ENCODE results near the gene PLB1.

Gene PLB1

DNA sequence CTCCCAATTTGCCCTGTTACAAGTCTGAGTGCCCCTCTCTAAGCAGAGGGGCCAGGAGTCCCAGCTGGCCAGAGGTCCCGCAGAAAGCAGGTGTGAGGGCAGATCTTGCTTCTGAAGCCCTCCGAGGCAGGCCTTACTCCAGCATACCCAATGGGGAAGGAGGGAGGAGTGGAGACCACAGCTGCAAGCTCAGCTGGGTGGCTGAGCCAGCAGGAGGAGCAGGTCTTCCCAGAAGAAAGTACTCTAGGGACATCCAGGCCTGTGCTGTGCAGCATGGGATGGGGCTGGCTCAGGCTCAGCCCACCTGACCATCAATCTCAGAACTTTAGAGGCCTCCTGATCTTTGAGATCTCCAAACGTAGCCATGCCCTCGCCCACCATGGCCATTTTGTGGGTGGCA lies 31.3 kb downstream of the PLB1 start:
- no peaks in the 10 kb centered on the region for H3K4me1 Mint-ChIP-seq
- H3K27ac Mint-ChIP-seq, result no peak overlapping the region

DNA sequence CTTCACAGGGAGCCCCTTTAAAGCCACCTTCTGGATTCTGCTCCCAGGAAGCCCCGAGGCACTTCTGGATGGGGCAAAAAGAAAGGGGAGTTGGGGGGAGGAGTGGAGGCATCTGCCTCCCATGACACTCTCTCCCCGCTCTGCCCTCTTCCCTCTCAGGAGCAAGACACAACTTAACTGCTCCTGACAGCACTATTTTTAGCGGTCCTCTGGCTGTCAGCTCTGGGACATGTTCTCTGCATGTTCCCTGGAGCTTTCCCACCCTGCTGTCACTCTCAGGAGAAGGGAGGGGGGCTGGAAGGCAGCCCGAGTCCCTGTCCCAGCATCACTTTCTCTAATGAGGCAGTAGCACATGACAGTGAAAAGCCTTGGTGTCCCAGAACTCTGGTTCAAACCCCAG lies 32.3 kb downstream of the PLB1 start:
- no peak for DNase-seq
- H3K27ac Mint-ChIP-seq, result no peak overlapping the region
- H3K27me3 Mint-ChIP-seq, result peaks cover 37% of the 10 kb centered on the region
- no peaks in the 10 kb centered on the region for H3K4me1 Mint-ChIP-seq
- H3K9me3 Mint-ChIP-seq, result no peaks in the 10 kb centered on the region
- H3K4me3 Mint-ChIP-seq, result no peak overlapping the region
- ATAC-seq, result no peak

More for the DNA sequence above, 31.3 kb downstream of the PLB1 start:
- peaks cover 36% of the 10 kb centered on the region for H3K27me3 Mint-ChIP-seq
- no peak for ATAC-seq
- H3K4me3 Mint-ChIP-seq, result no peak overlapping the region
- DNase-seq, result no peak
- H3K9me3 Mint-ChIP-seq, result no peaks in the 10 kb centered on the region

DNA sequence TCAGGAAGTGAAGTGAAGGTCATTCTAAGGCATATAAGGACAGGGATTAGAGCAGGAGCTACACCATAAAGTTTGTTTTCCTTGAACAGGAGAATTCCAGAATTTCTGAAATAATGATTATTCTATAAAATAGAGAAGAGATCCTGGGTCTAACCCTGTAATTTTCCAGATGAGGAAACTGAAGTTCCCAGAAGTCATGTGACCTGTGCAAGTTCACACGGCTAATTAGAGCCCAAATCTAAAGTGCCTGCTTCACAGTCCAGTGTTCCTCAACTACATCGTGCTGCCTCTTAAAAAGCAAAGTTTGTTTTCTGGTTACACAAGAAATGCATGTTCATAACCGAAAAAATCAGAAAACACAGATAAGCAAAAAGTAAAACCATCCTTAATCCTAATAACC lies 34.9 kb downstream of the PLB1 start:
- H3K27me3 Mint-ChIP-seq, result peaks cover 19% of the 10 kb centered on the region
- H3K27ac Mint-ChIP-seq, result no peak overlapping the region
- no peaks in the 10 kb centered on the region for H3K9me3 Mint-ChIP-seq
- H3K4me1 Mint-ChIP-seq, result no peaks in the 10 kb centered on the region
- ATAC-seq (no peak), DNase-seq (no peak)
- H3K4me3 Mint-ChIP-seq, result no peak overlapping the region

DNA sequence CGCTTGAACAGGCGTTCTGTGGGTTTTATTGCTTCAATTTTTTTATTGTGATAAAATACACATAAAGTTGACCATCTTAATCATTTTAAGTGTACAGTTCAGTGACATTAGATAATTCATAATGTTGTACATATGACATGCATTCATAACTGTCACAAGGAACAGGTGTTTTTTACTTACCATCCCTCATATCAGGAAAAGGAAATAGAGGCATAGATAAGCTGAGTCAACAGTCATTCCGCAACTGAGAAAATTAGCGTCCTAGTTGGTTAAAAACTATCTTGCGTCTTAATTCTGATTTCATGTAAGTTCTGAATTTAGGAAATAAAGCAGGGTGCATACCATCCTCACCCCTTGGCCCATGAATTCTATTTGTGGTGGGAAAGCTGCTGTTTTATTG lies 36.5 kb downstream of the PLB1 start:
- Mint-ChIP-seq H3K9me3 (no peaks in the 10 kb centered on the region), H3K4me1 (no peaks in the 10 kb centered on the region), H3K27me3 (peaks cover 18% of the 10 kb centered on the region), H3K27ac (no peak overlapping the region), H3K4me3 (no peak overlapping the region)
- DNase-seq (no peak), ATAC-seq (no peak)

DNA sequence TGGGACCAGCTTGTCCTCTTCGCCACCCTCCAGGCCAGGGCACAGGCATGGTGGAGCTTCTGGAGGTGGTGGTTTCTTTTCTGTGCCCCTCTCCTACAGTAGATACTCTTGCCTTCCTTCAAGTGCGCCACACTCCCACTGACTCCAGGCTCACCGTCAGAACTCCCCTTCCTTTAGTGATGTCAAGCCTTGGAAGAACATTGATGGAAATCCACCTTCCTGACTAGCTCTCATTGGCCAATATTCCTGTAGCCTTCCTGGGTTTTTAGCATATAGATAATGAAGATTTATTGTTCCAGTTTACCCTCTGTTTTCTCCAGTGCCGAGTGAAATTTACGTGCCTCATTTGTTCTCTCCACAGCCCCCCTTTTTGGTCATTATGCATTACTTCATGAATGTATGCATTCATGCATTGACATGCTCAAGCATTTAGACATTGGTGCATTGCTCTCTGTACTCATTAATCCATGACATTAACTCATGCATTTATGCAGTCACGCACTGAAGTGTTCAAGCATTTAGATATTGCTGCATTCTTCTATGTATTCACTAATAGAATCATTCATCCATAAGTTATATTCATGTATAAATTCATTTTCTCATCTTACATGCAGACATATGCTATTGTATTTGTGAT lies 37.3 kb downstream of the PLB1 start:
- Mint-ChIP-seq H3K27ac (no peak overlapping the region), H3K4me1 (no peaks in the 10 kb centered on the region), H3K9me3 (no peaks in the 10 kb centered on the region), H3K27me3 (peaks cover 18% of the 10 kb centered on the region), H3K4me3 (no peak overlapping the region)
- no peak for ATAC-seq
- no peak for DNase-seq

DNA sequence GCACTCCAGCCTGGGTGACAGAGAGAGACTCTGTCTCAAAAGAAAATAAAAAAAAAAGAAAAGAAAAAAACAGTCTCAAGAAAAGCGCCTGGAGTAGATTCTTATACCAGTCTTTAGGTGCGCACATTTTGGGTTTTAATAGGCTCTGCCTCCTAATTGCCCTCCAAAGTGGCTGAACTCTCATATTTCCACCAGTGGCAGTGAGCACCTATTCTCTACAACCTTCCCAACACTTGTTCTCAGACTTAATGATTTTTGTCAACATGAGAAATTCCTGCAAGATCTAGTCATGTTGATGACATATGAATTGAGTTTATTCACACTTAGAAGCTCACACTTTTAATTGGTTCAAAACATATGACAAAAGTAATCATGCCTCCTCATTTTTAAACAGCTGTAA lies 39.0 kb downstream of the PLB1 start:
- H3K27me3 Mint-ChIP-seq, result peaks cover 18% of the 10 kb centered on the region
- H3K27ac Mint-ChIP-seq, result no peak overlapping the region
- no peak for DNase-seq
- no peak for ATAC-seq
- no peak overlapping the region for H3K4me3 Mint-ChIP-seq
- no peaks in the 10 kb centered on the region for H3K9me3 Mint-ChIP-seq
- no peaks in the 10 kb centered on the region for H3K4me1 Mint-ChIP-seq

DNA sequence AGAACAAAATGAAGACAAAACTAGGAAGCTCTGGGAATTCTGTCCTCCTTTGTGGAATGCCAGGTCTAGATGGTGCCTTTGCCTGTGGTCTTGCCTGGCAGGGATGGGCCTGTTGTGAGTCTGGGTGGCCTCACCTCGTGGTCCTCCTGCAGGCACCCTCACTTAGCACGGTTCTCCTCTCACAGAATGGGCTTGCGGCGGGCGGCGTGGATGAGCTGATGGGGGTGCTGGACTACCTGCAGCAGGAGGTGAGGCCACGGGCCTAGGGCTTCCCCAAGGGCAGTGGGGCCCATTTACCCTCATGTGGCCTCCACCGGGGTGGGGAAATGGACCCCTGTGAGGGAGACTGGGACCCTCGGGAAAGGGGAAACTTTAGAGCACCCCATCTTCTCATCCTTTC lies 42.3 kb downstream of the PLB1 start:
- ATAC-seq (no peak), DNase-seq (no peak)
- no peaks in the 10 kb centered on the region for H3K9me3 Mint-ChIP-seq
- H3K4me3 Mint-ChIP-seq, result no peak overlapping the region
- no peaks in the 10 kb centered on the region for H3K4me1 Mint-ChIP-seq
- H3K27me3 Mint-ChIP-seq, result peaks cover 5% of the 10 kb centered on the region
- H3K27ac Mint-ChIP-seq, result no peak overlapping the region

DNA sequence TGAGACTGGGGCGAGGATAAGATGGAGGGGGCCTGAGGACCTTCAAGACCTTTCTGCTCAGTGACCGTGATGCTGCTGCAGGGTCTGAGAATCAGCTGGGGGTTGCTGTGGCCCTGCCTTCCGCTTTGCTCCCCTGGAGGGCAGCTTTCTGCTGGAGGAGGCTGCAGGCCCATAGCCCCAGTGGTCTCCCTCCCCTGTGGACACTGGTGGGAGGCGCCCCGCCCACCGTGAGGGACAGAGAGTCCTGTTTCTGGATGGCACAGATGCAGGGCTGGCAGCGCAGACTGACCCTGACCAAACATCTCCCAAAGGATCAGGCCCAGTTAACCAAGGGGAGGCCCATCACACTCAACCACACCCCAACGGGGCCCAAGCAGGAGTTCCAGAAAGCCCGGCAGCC lies 42.8 kb downstream of the PLB1 start:
- H3K27ac Mint-ChIP-seq, result no peak overlapping the region

DNA sequence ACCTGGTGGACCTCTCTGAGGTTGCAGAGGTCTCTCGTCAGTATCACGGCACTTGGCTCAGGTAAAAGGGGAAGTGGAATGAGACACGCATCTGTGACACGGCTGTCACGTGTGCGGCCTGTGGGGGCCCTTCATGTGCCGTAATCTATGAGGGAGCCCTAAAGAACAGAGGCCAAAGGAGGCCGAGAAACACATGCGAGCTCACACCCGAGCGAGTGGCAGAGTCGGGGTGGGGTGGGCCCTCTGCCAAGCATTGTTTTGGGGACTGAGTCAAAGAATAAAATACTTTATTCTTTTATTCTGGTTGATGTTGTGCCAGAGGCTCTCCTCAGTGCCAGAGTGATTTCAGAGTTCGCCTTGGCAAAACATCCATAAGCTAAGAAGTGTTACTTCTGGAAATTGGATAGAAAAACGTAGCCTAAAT lies 43.3 kb downstream of the PLB1 start:
- no peaks in the 10 kb centered on the region for H3K27me3 Mint-ChIP-seq
- no peaks in the 10 kb centered on the region for H3K4me1 Mint-ChIP-seq
- ATAC-seq (no peak), DNase-seq (no peak)
- no peak overlapping the region for H3K4me3 Mint-ChIP-seq
- no peak overlapping the region for H3K27ac Mint-ChIP-seq
- H3K9me3 Mint-ChIP-seq, result no peaks in the 10 kb centered on the region

More for the DNA sequence above, 42.8 kb downstream of the PLB1 start:
- Mint-ChIP-seq H3K4me1 (no peaks in the 10 kb centered on the region), H3K9me3 (no peaks in the 10 kb centered on the region), H3K4me3 (no peak overlapping the region), H3K27me3 (peaks cover under 1% of the 10 kb centered on the region)
- DNase-seq, result no peak
- no peak for ATAC-seq

DNA sequence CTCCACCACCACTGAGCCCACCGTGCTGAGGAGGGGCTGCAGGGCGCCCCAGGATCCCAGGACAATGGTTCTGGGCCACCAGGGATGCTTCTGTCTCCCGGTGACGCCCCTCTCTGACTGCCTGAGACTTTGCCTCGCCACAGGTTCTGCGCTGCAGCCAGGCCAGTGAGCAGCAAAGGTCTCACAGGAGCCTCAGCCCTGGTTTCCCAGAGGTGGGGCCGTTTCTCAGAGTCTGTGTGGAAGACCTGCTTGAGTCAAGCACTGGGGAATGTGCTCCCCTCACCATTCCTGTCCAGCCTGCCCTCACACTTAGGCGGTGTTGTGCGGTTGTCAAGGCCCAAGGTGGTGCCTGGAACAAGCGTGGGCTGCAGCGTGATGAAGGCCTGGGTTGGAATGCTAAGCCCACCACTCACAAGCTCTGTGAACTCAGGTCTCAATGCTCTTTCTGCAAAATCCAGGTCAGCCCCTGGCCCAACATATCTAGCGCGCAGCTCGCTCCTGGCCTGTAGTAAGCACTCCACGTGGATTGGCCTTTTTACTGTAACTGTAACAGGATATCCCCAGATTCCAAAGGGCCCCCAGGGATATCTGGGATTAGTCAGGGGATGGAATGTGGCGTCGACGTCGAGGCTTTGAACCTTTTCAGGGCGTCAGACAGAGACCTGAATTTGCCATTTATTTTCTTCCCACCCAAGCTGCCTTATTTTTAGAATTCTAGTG lies 47.6 kb downstream of the PLB1 start:
- peaks cover 23% of the 10 kb centered on the region for H3K4me1 Mint-ChIP-seq
- H3K4me3 Mint-ChIP-seq, result no peak overlapping the region
- ATAC-seq (no peak), DNase-seq (no peak)
- H3K9me3 Mint-ChIP-seq, result no peaks in the 10 kb centered on the region
- no peaks in the 10 kb centered on the region for H3K27me3 Mint-ChIP-seq
- H3K27ac Mint-ChIP-seq, result no peak overlapping the region

DNA sequence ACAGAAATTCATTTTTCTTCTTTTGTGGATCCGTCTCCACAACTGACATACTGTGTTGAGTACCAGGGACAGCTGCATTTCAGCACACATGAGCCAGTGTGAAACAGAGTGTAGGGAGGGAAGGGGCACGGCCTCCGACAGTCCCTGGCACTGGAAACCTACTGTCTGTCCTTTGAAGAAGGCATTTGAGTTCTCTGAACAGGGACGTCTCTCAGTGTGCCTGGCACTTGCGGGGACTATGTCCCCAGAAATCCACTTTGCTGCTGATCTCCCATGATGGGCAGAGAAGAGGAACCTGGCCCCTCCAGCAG lies 48.1 kb downstream of the PLB1 start:
- DNase-seq (no peak), ATAC-seq (no peak)
- Mint-ChIP-seq H3K9me3 (no peaks in the 10 kb centered on the region), H3K4me3 (no peak overlapping the region), H3K4me1 (peaks cover 23% of the 10 kb centered on the region), H3K27me3 (no peaks in the 10 kb centered on the region), H3K27ac (no peak overlapping the region)

DNA sequence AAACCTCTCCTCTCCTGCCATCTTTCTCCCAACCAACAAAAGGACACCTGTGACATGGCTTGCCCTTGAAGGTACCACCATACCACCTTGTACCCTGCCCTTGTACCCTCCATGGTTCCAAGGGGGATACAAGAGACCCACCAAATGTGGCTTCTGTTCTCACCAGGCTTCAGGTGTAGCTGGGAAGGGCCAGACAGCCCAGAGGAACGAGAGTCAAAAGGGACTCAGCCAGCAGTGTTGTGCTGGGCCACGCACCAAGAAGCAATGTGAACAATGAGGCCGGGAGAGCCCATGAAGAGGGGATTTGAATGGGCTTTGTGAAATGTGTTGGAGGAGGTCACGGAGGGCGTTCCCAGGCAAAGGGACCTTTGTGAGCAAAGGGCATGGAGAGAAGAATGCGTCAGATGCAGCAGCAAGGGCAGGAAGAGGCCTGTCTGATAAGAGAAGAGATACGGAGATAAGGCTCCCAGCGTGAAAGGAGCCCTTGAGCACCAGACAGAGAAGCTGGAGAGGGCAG lies 48.6 kb downstream of the PLB1 start:
- no peak for ATAC-seq
- Mint-ChIP-seq H3K4me3 (peak overlapping the region in 1 of 2 donors; percentile 7), H3K27ac (peak overlapping the region in 1 of 2 donors; percentile 89), H3K27me3 (no peaks in the 10 kb centered on the region), H3K9me3 (no peaks in the 10 kb centered on the region), H3K4me1 (peaks cover 23% of the 10 kb centered on the region)
- no peak for DNase-seq

DNA sequence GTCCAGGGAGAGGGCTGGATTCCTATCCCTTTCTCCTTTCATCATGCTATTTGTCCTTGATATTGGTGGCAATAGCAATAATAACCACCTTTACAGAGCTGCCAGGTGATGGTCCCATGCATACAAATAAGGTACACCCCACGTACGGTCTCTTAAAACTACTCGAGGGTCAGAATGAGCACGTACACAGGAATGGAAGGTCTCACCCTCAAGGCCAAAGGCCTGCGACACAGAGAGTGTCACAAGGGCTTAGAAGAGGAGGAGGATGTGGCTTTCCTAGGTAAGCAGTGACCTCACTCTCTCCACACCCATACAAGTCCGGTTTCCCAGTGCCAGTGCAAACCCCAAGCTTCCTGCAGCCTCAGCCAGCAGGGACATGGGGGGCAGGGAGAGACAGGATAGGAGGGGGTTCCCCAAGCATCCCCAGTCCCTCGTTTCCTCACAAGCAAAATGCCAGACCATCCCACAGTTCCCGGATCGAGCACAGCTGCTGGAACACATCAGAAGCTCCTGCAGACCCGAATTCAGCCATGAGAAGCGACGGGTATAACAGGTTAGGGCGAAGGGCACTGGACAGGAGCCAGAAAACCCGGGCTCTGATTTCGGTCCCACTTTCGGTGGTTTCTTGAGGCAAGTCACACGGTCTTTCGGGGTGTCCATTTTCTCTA lies 49.2 kb downstream of the PLB1 start:
- peak overlapping the region in 1 of 2 donors; percentile 89 for H3K27ac Mint-ChIP-seq
- H3K9me3 Mint-ChIP-seq, result no peaks in the 10 kb centered on the region
- ATAC-seq (peak; percentile 91), DNase-seq (no peak)
- peak overlapping the region; percentile 38 to 48 for H3K4me3 Mint-ChIP-seq
- peaks cover 23% of the 10 kb centered on the region for H3K4me1 Mint-ChIP-seq
- no peaks in the 10 kb centered on the region for H3K27me3 Mint-ChIP-seq

DNA sequence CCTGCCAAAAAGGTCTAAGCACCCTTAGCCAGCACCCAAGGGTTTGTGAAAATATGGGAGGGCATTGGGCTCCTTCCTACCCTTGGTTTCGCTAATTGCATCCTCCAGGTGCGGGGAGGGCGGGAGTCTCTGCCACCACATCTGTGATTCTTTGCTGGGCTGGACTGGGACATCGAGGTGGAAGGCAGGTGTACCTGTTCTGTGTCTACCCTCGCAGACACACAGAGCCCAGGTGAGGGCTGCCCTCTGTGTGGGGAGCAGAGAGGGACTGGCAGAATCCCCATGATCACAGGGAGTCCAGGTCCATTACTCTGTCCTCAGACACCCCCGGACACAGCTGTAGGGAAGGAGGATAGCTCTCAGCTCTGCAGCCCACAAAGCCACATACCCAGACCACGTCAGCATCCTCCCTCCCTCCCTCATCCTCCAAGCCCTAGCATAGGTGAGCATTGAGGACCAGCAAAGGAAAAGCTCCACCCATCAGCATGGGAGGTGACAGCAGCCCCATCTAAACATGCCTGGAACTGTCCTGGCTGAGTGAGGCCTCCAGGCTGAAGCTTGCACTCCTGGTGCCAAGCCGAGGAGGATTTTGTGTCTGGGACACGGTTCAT lies 49.8 kb downstream of the PLB1 start:
- H3K4me1 Mint-ChIP-seq, result peaks cover 23% of the 10 kb centered on the region
- no peak overlapping the region for H3K27ac Mint-ChIP-seq
- H3K9me3 Mint-ChIP-seq, result no peaks in the 10 kb centered on the region
- DNase-seq, result no peak
- ATAC-seq, result peak; percentile 74
- no peaks in the 10 kb centered on the region for H3K27me3 Mint-ChIP-seq
- H3K4me3 Mint-ChIP-seq, result no peak overlapping the region

DNA sequence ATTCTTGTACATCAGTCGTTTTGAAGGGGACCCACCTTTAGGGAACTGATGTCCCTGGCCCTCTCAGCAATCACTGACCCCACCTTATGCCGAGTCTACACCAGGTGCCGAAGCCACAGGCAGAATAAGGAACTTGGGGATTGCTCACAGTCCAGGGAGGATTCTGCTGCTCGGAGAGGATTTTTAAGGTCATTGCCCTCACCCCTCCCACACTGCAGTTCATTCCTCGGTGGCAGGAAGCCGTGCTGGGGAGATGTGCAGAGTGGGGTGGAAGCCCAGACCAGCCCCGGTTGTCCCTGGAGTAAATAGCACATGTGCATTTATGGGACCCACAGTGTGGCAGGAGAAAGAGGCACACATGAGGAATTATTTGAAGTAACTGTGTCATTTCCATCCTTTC lies 50.4 kb downstream of the PLB1 start:
- H3K27me3 Mint-ChIP-seq, result no peaks in the 10 kb centered on the region
- ATAC-seq, result no peak
- H3K27ac Mint-ChIP-seq, result no peak overlapping the region
- peaks cover 23% of the 10 kb centered on the region for H3K4me1 Mint-ChIP-seq
- DNase-seq, result no peak
- H3K9me3 Mint-ChIP-seq, result no peaks in the 10 kb centered on the region
- H3K4me3 Mint-ChIP-seq, result no peak overlapping the region

All from stimulated activated naive CD8-positive, alpha-beta T cell treated with anti-CD3 and anti-CD28 coated beads, Interleukin-15, amount 100 ng/mL, for 72 hours (primary cell).